HEK293 (cell line): Measurements from ENCODE around the gene HTR1D.

Experiments used
- CTCF ChIA-PET: fragments of 350-600 bp; formaldehyde crosslinking; extraction: SDS; loops from one replicate; lab custom pipeline; 2021; ENCODE audit warnings: antibody characterized with exemption; lab: Yijun Ruan, JAX
- POLR2A ChIA-PET: fragments of 300-600 bp; formaldehyde crosslinking; extraction: SDS; loops from one replicate; lab custom pipeline; 2020; ENCODE audit warnings: antibody characterized with exemption, inconsistent platforms; lab: Yijun Ruan, JAX
- H3K27ac ChIP-seq: fragments of 200-500 bp; sonication (Bioruptor generic); 2 replicates; pipeline ENCODE4 v1.5.1; 2014; ENCODE audit warnings: low read depth, low read length, control low read depth, inconsistent platforms; ENCODE audit errors: extremely low read depth
- H3K36me3 ChIP-seq, 2 experiments: fragments of 200-500 bp in 1 of 2; sonication (Bioruptor generic) in 1 of 2; 1 replicate in 1 of 2; 2 replicates in 1 of 2; pipeline ENCODE4 v1.5.1; 2014 to 2017; ENCODE audit warnings: inconsistent platforms in 2 of 2, low read length in 2 of 2; ENCODE audit not compliant: control insufficient read depth in 2 of 2, insufficient read depth in 1 of 2
- H3K4me1 ChIP-seq: fragments of 200-500 bp; sonication (Bioruptor generic); 2 replicates; pipeline ENCODE4 v1.5.1; 2014; ENCODE audit warnings: mild to moderate bottlenecking, low read length, inconsistent platforms; ENCODE audit not compliant: control insufficient read depth, insufficient read depth
- H3K4me3 ChIP-seq: 2 replicates; pipeline ENCODE4 v1.5.1; 2011; ENCODE audit warnings: low read depth, mild to moderate bottlenecking, control low read depth, low read length, moderate library complexity
- H3K9me3 ChIP-seq: fragments of 200-500 bp; sonication (Bioruptor generic); 2 replicates; pipeline ENCODE4 v1.5.1; 2014; ENCODE audit warnings: low read depth, low read length, inconsistent platforms; ENCODE audit not compliant: control insufficient read depth, insufficient read depth
- HOXC10 ChIP-seq: sonication (generic); formaldehyde crosslinking; IDR thresholded peaks from 2 replicates; pipeline ENCODE4 v1.8.1; 2023; ENCODE audit warnings: mild to moderate bottlenecking, missing genetic modification reagents
- KLF10 ChIP-seq: fragments of 450-650 bp; IDR thresholded peaks from 2 replicates; pipeline ENCODE4 v1.5.1; 2018; ENCODE audit warnings: missing biosample characterization, mild to moderate bottlenecking, missing genetic modification characterization
- PRDM1 ChIP-seq: fragments of 450-650 bp; formaldehyde crosslinking; IDR thresholded peaks from 2 replicates; pipeline ENCODE4; 2016; ENCODE audit warnings: missing biosample characterization, missing genetic modification characterization
- ZBTB48 ChIP-seq: fragments of 450-650 bp; formaldehyde crosslinking; IDR thresholded peaks from 2 replicates; pipeline ENCODE4 v1.5.1; 2016; ENCODE audit warnings: missing biosample characterization, missing genetic modification characterization
- ZFP41 ChIP-seq: fragments of 450-650 bp; formaldehyde crosslinking; IDR thresholded peaks from 2 replicates; pipeline ENCODE4 v1.5.1; 2016; ENCODE audit warnings: missing biosample characterization, missing genetic modification characterization, borderline replicate concordance
- ZNF2 ChIP-seq: fragments of 450-650 bp; formaldehyde crosslinking; IDR thresholded peaks from 2 replicates; pipeline ENCODE4 v1.5.1; 2016; ENCODE audit warnings: missing biosample characterization, missing genetic modification characterization
- ZNF324 ChIP-seq: fragments of 450-650 bp; formaldehyde crosslinking; IDR thresholded peaks from 2 replicates; pipeline ENCODE4 v1.5.1; 2016; ENCODE audit warnings: missing biosample characterization, missing genetic modification characterization
- ZNF341 ChIP-seq: fragments of 450-650 bp; formaldehyde crosslinking; IDR thresholded peaks from 2 replicates; pipeline ENCODE4; 2016; ENCODE audit warnings: low read depth, missing biosample characterization, missing genetic modification characterization
- ZNF366 ChIP-seq: fragments of 450-650 bp; formaldehyde crosslinking; conservative IDR thresholded peaks from 2 replicates; pipeline ENCODE4 v1.5.1; 2016; ENCODE audit warnings: missing biosample characterization, missing genetic modification characterization
- ZNF394 ChIP-seq: fragments of 450-650 bp; formaldehyde crosslinking; IDR thresholded peaks from 2 replicates; pipeline ENCODE4 v1.5.1; 2016; ENCODE audit warnings: missing biosample characterization, missing genetic modification characterization, mild to moderate bottlenecking, moderate library complexity, borderline replicate concordance
- ZNF48 ChIP-seq: fragments of 450-650 bp; formaldehyde crosslinking; IDR thresholded peaks from 2 replicates; pipeline ENCODE4 v1.5.1; 2016; ENCODE audit warnings: missing biosample characterization, missing genetic modification characterization
- ZNF544 ChIP-seq: fragments of 450-650 bp; formaldehyde crosslinking; IDR thresholded peaks from 2 replicates; pipeline ENCODE4 v1.5.0; 2017; ENCODE audit warnings: missing biosample characterization, missing genetic modification characterization
- ZNF660 ChIP-seq: fragments of 450-650 bp; IDR thresholded peaks from 2 replicates; pipeline ENCODE4 v1.5.1; 2018; ENCODE audit warnings: missing biosample characterization, mild to moderate bottlenecking, missing genetic modification characterization
- ZNF747 ChIP-seq: fragments of 450-650 bp; formaldehyde crosslinking; IDR thresholded peaks from 2 replicates; pipeline ENCODE4 v1.5.1; 2016; ENCODE audit warnings: missing biosample characterization, missing genetic modification characterization
- ZNF76 ChIP-seq: fragments of 450-650 bp; formaldehyde crosslinking; IDR thresholded peaks from 2 replicates; pipeline ENCODE4; 2016; ENCODE audit warnings: low read depth, missing biosample characterization, missing genetic modification characterization, borderline replicate concordance
- TF ChIP-seq, protein P1 (sequence below): fragments of 450-650 bp; formaldehyde crosslinking; IDR thresholded peaks from 2 replicates; pipeline ENCODE4 v1.5.1; 2016; ENCODE audit warnings: missing biosample characterization, missing genetic modification characterization
- TF ChIP-seq, protein P2 (sequence below): fragments of 450-650 bp; formaldehyde crosslinking; IDR thresholded peaks from 2 replicates; pipeline ENCODE4 v1.5.1; 2016; ENCODE audit warnings: missing biosample characterization, missing genetic modification characterization
- TF ChIP-seq, protein P3 (sequence below): fragments of 450-650 bp; formaldehyde crosslinking; IDR thresholded peaks from 2 replicates; pipeline ENCODE4 v1.5.1; 2016; ENCODE audit warnings: missing biosample characterization, missing genetic modification characterization, low read depth
- TF ChIP-seq, protein P4 (sequence below): fragments of 450-650 bp; formaldehyde crosslinking; IDR thresholded peaks from 2 replicates; pipeline ENCODE4 v1.5.1; 2016; ENCODE audit warnings: missing biosample characterization, missing genetic modification characterization
- TF ChIP-seq, protein P5 (sequence below): fragments of 450-650 bp; formaldehyde crosslinking; IDR thresholded peaks from 2 replicates; pipeline ENCODE4 v1.5.1; 2016; ENCODE audit warnings: missing biosample characterization, missing genetic modification characterization
- TF ChIP-seq, protein P6 (sequence below): fragments of 450-650 bp; formaldehyde crosslinking; IDR thresholded peaks from 2 replicates; pipeline ENCODE4 v1.5.1; 2017; ENCODE audit warnings: missing biosample characterization, missing genetic modification characterization

Gene HTR1D

DNA sequence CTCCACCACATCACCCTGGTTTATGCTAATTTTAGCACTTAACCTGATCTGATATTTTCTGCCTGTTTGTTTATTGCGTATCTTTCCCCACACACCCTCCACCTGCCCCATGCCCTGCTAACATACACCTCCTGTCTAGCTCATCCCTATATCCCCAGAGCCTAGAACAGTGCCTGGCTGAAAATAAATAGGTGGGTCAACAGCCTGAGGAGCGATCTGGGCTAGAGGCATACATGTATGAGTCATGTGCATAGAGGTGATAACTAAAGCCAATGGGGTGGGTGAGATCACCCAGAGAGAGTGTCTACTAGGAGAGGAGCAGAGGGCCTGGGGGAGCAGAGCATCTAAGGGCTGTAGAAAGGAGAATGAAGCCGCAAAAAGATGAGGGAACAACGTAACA lies 2.7 kb downstream of the HTR1D start:
- ChIA-PET CTCF (interaction anchor here (2.2 kb wide), 1 partner anchor 30 kb away, joined by 7 read pairs; no protein-coding TSS in a partner anchor), POLR2A (interaction anchor here (0.6 kb wide), 1 partner anchor 52 kb away, joined by 3 read pairs; no protein-coding TSS in a partner anchor)
- no peaks in the 10 kb centered on the region for H3K36me3 ChIP-seq
- no peaks in the 10 kb centered on the region for H3K9me3 ChIP-seq
- H3K27ac ChIP-seq = no peak overlapping the region
- no peak overlapping the region for H3K4me3 ChIP-seq
- H3K4me1 ChIP-seq = no peaks in the 10 kb centered on the region
- TF ChIP-seq, protein P1, sequence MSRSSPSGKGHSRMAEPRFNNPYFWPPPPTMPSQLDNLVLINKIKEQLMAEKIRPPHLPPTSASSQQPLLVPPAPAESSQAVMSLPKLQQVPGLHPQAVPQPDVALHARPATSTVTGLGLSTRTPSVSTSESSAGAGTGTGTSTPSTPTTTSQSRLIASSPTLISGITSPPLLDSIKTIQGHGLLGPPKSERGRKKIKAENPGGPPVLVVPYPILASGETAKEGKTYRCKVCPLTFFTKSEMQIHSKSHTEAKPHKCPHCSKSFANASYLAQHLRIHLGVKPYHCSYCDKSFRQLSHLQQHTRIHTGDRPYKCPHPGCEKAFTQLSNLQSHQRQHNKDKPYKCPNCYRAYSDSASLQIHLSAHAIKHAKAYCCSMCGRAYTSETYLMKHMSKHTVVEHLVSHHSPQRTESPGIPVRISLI = no peak
- TF ChIP-seq ZNF324 (tag by site-specific recombination) (no peak), ZNF48 (tag by site-specific recombination) (no peak), ZNF366 (tag by site-specific recombination) (0 out of 2 replicates have a peak, but pooled peaks have one; percentile 30), PRDM1 (tag by site-specific recombination) (no peak), ZNF394 (tag by site-specific recombination) (peak; percentile 12; the same call in 1 of the 2 replicates), ZNF544 (no peak), ZNF76 (tag by site-specific recombination) (no peak), ZNF660 (tag by site-specific recombination) (peak; percentile 39; the same call in 1 of the 2 replicates)
- TF ChIP-seq, protein P2, sequence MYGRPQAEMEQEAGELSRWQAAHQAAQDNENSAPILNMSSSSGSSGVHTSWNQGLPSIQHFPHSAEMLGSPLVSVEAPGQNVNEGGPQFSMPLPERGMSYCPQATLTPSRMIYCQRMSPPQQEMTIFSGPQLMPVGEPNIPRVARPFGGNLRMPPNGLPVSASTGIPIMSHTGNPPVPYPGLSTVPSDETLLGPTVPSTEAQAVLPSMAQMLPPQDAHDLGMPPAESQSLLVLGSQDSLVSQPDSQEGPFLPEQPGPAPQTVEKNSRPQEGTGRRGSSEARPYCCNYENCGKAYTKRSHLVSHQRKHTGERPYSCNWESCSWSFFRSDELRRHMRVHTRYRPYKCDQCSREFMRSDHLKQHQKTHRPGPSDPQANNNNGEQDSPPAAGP (tag by site-specific recombination) = 0 out of 2 replicates have a peak, but pooled peaks have one; percentile 36
- TF ChIP-seq, protein P3, sequence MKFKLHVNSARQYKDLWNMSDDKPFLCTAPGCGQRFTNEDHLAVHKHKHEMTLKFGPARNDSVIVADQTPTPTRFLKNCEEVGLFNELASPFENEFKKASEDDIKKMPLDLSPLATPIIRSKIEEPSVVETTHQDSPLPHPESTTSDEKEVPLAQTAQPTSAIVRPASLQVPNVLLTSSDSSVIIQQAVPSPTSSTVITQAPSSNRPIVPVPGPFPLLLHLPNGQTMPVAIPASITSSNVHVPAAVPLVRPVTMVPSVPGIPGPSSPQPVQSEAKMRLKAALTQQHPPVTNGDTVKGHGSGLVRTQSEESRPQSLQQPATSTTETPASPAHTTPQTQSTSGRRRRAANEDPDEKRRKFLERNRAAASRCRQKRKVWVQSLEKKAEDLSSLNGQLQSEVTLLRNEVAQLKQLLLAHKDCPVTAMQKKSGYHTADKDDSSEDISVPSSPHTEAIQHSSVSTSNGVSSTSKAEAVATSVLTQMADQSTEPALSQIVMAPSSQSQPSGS = no peak
- TF ChIP-seq, protein P4, sequence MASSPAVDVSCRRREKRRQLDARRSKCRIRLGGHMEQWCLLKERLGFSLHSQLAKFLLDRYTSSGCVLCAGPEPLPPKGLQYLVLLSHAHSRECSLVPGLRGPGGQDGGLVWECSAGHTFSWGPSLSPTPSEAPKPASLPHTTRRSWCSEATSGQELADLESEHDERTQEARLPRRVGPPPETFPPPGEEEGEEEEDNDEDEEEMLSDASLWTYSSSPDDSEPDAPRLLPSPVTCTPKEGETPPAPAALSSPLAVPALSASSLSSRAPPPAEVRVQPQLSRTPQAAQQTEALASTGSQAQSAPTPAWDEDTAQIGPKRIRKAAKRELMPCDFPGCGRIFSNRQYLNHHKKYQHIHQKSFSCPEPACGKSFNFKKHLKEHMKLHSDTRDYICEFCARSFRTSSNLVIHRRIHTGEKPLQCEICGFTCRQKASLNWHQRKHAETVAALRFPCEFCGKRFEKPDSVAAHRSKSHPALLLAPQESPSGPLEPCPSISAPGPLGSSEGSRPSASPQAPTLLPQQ (tag by site-specific recombination) = no peak
- TF ChIP-seq, protein P5, sequence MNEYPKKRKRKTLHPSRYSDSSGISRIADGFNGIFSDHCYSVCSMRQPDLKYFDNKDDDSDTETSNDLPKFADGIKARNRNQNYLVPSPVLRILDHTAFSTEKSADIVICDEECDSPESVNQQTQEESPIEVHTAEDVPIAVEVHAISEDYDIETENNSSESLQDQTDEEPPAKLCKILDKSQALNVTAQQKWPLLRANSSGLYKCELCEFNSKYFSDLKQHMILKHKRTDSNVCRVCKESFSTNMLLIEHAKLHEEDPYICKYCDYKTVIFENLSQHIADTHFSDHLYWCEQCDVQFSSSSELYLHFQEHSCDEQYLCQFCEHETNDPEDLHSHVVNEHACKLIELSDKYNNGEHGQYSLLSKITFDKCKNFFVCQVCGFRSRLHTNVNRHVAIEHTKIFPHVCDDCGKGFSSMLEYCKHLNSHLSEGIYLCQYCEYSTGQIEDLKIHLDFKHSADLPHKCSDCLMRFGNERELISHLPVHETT (tag by site-specific recombination) = peak; percentile 34; the same call in 1 of the 2 replicates

DNA sequence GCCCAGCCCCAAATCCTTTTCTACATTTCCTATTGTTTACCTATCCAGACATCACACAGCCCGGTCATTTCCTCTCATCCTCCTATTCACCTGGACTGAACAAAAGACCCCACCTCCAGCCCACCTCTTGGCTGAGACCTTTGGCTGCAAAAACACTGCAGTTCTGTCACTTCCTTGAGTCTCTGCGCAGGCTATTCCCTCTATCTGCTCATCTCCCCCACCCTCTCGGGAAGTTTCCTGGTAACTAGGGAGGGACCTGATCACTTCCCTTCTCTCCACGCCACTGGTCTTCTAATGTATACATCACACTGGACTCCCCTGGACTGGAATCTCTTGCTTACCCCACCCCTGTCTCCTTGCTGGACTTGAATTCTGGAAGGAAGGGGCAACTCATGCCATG lies 5.3 kb downstream of the HTR1D start:
- no peaks in the 10 kb centered on the region for H3K4me1 ChIP-seq
- no peaks in the 10 kb centered on the region for H3K36me3 ChIP-seq
- H3K9me3 ChIP-seq = no peaks in the 10 kb centered on the region
- POLR2A ChIA-PET = no interaction called here
- no peak overlapping the region for H3K4me3 ChIP-seq
- TF ChIP-seq ZNF341 (tag by site-specific recombination) (peak; percentile 87), HOXC10 (CRISPR knock-in tag) (no peak), KLF10 (tag by site-specific recombination) (no peak), ZBTB48 (tag by site-specific recombination) (no peak), ZNF747 (tag by site-specific recombination) (no peak), ZFP41 (tag by site-specific recombination) (no peak), ZNF2 (tag by site-specific recombination) (no peak)
- TF ChIP-seq, protein P6, sequence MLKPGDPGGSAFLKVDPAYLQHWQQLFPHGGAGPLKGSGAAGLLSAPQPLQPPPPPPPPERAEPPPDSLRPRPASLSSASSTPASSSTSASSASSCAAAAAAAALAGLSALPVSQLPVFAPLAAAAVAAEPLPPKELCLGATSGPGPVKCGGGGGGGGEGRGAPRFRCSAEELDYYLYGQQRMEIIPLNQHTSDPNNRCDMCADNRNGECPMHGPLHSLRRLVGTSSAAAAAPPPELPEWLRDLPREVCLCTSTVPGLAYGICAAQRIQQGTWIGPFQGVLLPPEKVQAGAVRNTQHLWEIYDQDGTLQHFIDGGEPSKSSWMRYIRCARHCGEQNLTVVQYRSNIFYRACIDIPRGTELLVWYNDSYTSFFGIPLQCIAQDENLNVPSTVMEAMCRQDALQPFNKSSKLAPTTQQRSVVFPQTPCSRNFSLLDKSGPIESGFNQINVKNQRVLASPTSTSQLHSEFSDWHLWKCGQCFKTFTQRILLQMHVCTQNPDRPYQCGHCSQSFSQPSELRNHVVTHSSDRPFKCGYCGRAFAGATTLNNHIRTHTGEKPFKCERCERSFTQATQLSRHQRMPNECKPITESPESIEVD = no peak
- no peak overlapping the region for H3K27ac ChIP-seq
- CTCF ChIA-PET = interaction anchor here (0.6 to 3.0 kb wide), 6 partner anchors 21 to 832 kb away, joined by 3 to 10 read pairs (median 3); no protein-coding TSS in a partner anchor
